GM12865 (cell line): Measurements from ENCODE around the gene DENND1A.
"Not testable (repeated sequence)": the region's sequence is repeated elsewhere in the genome, so short reads cannot be mapped to it uniquely, and the experiment has no call there.

ENCODE experiments used
- DNase-seq: peaks from one replicate; pipeline ENCODE4 v3.0.0; 2010; ENCODE audit warnings: low read depth
- H3K4me3 ChIP-seq: 2 replicates; pipeline ENCODE4 v1.5.1; 2011; ENCODE audit warnings: mild to moderate bottlenecking, low read depth, low read length, control low read depth
- TF ChIP-seq, protein P1 (sequence below): IDR thresholded peaks from 2 replicates; pipeline ENCODE4 v1.5.1; 2011; ENCODE audit warnings: low read length, control low read depth, low read depth, inconsistent platforms; ENCODE audit not compliant: insufficient read depth; ENCODE audit errors: missing control alignments

DENND1A gene

DNA sequence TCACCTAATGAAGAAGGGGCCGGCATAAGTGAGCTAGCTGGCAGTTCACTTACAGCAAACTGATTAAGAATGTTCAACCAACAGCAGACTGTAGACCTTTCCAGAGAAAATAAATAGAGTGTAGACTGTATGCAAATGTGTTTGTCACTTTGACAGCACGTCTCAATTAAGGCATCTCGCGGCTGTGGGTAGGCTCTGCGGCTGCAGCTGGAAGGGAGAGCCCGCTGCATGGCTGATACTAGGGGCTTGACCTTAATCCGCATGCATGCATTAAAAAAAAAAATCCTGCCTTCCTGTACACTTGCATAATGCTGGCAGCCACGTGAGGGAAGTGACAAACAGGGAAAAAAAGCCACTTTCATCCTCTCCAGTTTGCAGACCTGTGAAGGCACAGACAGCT, 491.6 kb downstream of the DENND1A start:
- DNase-seq = no peak
- TF ChIP-seq, protein P1, sequence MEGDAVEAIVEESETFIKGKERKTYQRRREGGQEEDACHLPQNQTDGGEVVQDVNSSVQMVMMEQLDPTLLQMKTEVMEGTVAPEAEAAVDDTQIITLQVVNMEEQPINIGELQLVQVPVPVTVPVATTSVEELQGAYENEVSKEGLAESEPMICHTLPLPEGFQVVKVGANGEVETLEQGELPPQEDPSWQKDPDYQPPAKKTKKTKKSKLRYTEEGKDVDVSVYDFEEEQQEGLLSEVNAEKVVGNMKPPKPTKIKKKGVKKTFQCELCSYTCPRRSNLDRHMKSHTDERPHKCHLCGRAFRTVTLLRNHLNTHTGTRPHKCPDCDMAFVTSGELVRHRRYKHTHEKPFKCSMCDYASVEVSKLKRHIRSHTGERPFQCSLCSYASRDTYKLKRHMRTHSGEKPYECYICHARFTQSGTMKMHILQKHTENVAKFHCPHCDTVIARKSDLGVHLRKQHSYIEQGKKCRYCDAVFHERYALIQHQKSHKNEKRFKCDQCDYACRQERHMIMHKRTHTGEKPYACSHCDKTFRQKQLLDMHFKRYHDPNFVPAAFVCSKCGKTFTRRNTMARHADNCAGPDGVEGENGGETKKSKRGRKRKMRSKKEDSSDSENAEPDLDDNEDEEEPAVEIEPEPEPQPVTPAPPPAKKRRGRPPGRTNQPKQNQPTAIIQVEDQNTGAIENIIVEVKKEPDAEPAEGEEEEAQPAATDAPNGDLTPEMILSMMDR = no peak
- no peak overlapping the region for H3K4me3 ChIP-seq

DNA sequence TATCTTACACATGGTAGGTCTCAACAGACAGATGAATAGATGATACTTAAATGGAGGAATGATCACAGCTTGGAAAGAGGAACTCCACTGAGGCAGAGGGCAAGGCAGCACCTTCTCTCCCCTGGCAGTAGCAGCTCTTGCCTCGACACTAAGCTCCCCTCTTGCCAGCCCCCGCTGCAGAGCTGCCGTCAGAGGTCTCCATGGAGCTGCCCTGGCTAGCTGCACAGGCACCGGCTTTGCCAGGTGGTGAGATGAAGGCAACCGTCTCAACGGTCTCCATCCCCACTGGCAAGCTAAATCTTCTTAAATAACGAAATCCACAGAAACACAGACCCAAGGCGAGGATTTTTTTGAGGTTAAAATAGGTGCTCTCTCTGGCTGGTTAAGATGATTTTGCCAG, 492.7 kb downstream of the DENND1A start:
- no peak for DNase-seq
- TF ChIP-seq, protein P1 = no peak
- H3K4me3 ChIP-seq = no peak overlapping the region

DNA sequence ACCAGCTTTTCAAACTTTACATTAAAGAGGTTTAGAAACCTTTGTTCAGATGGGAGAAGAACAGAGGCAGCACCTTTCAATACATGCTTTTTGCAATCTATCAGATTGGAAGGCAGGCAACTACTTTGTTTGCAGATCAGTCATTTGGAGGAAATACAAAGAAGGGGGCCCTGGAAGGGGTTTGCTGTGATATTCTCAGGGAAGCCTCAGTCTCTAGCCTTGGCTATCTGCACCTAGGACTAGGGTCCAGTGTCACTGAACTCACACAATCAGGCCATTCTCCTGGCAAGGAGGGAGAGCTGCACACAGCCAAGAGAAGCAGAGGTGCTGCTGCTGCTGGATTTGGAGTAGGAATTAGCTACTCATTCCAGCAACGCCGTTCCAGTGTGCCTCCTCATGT, 494.5 kb downstream of the DENND1A start:
- TF ChIP-seq, protein P1 = no peak
- no peak for DNase-seq
- no peak overlapping the region for H3K4me3 ChIP-seq

DNA sequence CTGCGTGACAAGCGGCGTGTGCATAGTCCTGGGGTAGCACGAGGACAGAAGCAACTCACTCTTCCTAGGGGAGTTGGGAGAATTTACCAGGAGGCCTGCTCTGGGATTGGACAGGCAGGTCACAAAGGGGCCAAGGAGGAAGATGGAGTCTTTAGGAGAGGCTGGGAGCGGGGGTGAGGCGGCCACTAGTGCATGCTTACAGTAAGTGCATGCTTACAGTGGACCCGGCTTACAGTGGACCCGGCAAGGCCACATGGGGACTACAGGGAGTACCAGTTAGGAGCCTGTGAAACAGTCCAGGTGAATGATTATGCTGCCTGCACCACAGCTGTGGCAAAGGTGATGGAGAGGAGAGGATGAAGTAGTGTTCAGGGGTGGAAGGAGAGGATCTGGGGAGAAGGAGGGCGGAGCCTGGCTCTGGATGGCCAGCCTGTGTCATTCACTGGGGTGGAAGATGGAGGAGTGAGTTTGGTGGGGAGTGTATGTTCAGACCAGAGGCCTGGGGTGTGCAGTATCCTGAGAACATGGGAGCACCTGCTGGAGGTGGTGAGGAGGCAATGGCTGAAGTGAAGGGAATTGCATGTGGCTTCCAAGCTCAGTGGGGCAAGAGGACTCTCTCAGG, 495.2 kb downstream of the DENND1A start:
- TF ChIP-seq, protein P1 = no peak
- no peak overlapping the region for H3K4me3 ChIP-seq
- DNase-seq = no peak

DNA sequence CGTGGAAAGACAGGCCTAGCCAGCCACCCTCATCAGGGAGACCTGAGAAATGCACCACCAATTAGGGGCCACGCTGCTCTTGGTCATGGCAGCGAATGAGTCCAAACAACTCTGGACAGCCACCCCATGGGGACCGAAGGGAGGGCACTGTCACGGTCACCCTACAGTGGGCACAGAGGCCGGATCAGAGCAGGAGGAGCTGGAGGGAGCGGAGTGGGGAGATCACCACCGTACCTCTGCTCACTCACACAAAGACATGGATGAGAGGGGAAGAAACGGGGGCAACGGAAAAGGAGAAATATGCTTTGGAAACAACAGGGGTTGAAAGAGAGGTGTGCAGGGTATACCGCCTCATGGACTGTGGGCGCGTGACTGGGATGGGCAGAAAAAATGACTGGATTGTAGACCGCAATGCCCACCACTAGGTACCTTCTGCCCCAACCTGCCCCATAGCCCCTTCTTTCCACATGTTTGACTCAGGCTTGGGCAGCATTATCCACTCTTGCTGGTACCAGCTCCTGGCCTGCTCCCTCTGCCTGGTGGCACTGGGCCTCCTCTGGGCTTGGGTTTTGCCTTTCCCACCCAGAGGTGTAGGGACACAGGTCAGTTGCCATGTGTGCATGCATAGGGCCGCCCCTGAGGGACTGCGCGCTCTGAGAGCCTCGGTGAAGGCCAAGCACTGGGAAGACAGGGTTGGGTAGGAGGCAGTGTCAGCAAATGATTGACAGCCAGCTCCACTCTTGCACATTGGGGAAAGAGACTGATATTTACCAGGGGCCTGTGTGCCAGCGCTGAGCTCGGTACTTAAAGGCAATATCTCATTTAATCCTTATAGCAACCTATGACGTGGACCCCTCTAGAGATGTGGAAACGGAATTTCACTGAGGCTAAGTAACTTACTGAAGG, 497.3 kb downstream of the DENND1A start:
- H3K4me3 ChIP-seq = no peak overlapping the region
- TF ChIP-seq, protein P1 = no peak
- no peak for DNase-seq

DNA sequence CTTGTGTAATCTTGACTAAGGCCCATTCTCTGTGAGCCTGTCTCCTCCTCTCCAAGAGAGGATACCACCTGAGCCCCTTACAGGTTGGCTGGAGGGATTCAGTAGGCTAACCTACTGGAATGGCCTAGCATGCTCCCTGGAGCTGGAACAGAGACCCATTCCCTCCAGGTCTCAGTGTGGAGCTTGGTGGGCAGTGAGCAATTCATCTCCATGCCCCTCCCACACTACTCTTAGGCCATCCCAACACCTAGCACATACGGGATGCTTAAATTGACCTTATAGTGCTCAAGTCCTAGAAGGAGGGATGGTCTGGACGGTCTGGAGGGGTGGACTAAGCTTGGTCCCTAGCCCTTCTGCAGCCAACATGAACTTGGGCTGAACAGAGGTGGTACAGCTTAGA, 498.3 kb downstream of the DENND1A start:
- no peak overlapping the region for H3K4me3 ChIP-seq
- DNase-seq = no peak
- TF ChIP-seq, protein P1 = no peak

DNA sequence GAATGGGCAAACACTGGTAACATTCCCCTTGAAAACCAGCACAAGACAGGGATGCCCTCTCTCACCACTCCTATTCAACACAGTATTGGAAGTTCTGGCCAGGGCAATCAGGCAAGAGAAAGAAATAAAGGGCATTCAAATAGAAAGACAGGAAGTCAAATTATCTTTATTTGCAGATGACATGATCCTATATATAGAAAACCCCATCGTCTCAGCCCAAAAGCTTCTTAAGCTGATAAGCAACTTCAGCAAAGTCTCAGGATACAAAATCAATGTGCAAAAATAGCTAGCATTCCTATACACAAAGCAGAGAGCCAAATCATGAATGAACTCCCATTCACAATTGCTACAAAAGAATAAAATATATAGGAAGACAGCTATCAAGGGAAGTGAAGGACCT, 501.5 kb downstream of the DENND1A start:
- H3K4me3 ChIP-seq, DNase-seq: not testable (repeated sequence)
